T-helper 1 cell treated with Interleukin-12 subunit alpha and Interleukin-12 subunit beta and Interleukin-4 antibody, amounts not matched to agents 30 μg/mL and 1 μg/mL, for 36 hours (primary cell): ENCODE data around the gene SH3D19.

ENCODE experiments used
- H3K27ac Mint-ChIP-seq: one replicate; pipeline ENCODE4 v1.8.0; 2021; ENCODE audit warnings: mild to moderate bottlenecking, mixed read lengths
- H3K27me3 Mint-ChIP-seq: one replicate; pipeline ENCODE4 v1.8.0; 2021; ENCODE audit warnings: low read depth, mixed read lengths
- H3K36me3 Mint-ChIP-seq: one replicate; pipeline ENCODE4 v1.8.0; 2021; ENCODE audit warnings: low read depth, mixed read lengths
- H3K4me1 Mint-ChIP-seq: one replicate; pipeline ENCODE4 v1.8.0; 2021; ENCODE audit warnings: low read depth, mixed read lengths
- H3K4me3 Mint-ChIP-seq: one replicate; pipeline ENCODE4 v1.8.0; 2021; ENCODE audit warnings: mild to moderate bottlenecking, moderate library complexity, mixed read lengths
- H3K9me3 Mint-ChIP-seq: one replicate; pipeline ENCODE4 v1.8.0; 2021; ENCODE audit warnings: mixed read lengths

The SH3D19 gene

DNA sequence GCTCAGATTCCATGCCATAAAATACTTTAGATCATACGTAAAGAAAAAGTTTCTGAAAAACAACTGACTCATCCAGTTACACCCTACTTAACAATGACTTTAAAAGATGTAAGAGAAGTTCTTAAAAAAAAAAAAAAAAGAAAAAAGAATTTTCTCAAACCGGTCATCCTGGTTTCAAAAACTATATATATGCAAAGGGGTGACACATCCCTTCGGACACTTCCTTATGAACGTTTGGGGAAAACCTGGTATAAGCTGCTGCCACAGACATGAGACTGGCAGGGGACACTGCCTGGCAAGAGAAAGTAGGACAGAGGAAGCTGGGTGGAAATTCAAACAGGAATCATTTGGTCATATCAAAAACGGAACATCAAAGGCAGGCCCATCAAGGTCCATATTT, 129.6 kb downstream of the SH3D19 start:
- H3K9me3 Mint-ChIP-seq = peaks cover 6% of the 10 kb centered on the region

GRCh38 chr4:151193414-151193813, 132.0 kb downstream of the SH3D19 start:
- Mint-ChIP-seq H3K36me3 (no peaks in the 10 kb centered on the region), H3K9me3 (peaks cover 10% of the 10 kb centered on the region), H3K27ac (no peak overlapping the region), H3K4me3 (no peak overlapping the region), H3K27me3 (no peaks in the 10 kb centered on the region), H3K4me1 (no peaks in the 10 kb centered on the region)

More for the DNA sequence above, 129.6 kb downstream of the SH3D19 start:
- no peaks in the 10 kb centered on the region for H3K36me3 Mint-ChIP-seq
- H3K4me1 Mint-ChIP-seq = no peaks in the 10 kb centered on the region
- no peaks in the 10 kb centered on the region for H3K27me3 Mint-ChIP-seq
- H3K27ac Mint-ChIP-seq = no peak overlapping the region
- H3K4me3 Mint-ChIP-seq = no peak overlapping the region

DNA sequence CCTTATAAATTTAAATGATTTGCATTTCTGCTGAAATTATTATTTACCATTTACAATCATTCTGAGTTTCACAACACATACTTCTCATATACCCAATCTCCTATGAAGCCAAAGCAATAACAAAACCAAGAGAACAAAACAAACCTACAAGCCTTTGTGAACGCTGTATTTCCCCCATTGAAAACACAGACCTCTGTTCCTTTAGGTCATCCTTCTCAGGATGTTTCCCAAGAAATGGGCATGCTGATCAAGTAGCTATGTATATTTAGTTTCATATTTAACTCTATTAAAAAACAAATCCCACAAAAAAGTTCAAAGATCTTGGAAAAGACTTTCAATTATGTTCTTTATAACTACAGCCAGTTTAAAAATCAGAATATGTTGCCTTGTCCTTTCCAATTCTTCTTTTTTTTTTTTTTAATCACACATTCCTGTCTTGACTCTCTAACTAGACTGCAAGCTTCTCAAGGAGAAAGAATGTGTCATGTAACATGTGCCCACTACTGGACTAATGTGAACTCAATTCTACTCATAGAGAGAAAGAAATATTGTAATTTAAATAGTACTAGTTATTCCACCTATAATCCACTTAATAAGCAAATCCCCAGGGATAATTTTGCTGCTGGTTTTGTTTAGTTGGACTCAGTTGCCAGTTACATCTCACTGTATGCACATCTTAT, 132.7 kb downstream of the SH3D19 start:
- Mint-ChIP-seq H3K27me3 (no peaks in the 10 kb centered on the region), H3K4me1 (no peaks in the 10 kb centered on the region), H3K36me3 (no peaks in the 10 kb centered on the region), H3K9me3 (peaks cover 10% of the 10 kb centered on the region), H3K4me3 (no peak overlapping the region), H3K27ac (no peak overlapping the region)

GRCh38 chr4:151184523-151185458, 140.6 kb downstream of the SH3D19 start:
- H3K4me1 Mint-ChIP-seq = no peaks in the 10 kb centered on the region
- H3K9me3 Mint-ChIP-seq = peaks cover 4% of the 10 kb centered on the region

DNA sequence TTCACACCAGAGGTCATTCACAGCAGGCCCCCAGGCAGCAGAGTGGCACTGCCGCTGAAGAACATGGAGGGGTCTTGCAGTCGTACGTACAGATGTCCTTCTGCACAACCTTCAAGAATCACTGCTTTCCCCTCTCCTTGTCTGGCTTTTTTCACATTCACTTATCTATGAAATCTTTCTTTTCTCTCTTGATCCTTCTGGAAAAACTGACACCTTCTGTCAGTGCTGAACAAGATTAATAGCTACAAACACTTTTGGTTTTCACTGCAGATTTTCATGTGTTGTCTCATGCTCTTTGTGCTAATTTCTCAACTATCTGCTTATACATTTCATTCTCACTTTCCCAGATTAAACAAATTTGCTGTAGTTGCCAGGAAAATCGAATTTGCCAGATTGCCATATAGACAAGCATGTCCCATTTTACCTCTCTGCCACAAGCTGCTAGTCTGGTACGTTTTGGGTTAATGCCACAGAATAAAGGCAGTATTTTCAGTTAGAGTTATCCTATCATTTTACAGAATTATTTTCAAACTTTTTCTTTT, 142.9 kb downstream of the SH3D19 start:
- Mint-ChIP-seq H3K27me3 (peaks cover 4% of the 10 kb centered on the region), H3K4me1 (no peaks in the 10 kb centered on the region), H3K36me3 (no peaks in the 10 kb centered on the region), H3K9me3 (no peaks in the 10 kb centered on the region), H3K4me3 (no peak overlapping the region), H3K27ac (no peak overlapping the region)

More at GRCh38 chr4:151184523-151185458, 140.6 kb downstream of the SH3D19 start:
- H3K27me3 Mint-ChIP-seq = peaks cover 4% of the 10 kb centered on the region
- no peak overlapping the region for H3K27ac Mint-ChIP-seq
- no peaks in the 10 kb centered on the region for H3K36me3 Mint-ChIP-seq
- H3K4me3 Mint-ChIP-seq = no peak overlapping the region

GRCh38 chr4:151176685-151177084, 148.7 kb downstream of the SH3D19 start:
- no peaks in the 10 kb centered on the region for H3K4me1 Mint-ChIP-seq
- no peaks in the 10 kb centered on the region for H3K9me3 Mint-ChIP-seq
- H3K4me3 Mint-ChIP-seq = no peak overlapping the region
- H3K27ac Mint-ChIP-seq = no peak overlapping the region
- peaks cover 6% of the 10 kb centered on the region for H3K27me3 Mint-ChIP-seq
- no peaks in the 10 kb centered on the region for H3K36me3 Mint-ChIP-seq

DNA sequence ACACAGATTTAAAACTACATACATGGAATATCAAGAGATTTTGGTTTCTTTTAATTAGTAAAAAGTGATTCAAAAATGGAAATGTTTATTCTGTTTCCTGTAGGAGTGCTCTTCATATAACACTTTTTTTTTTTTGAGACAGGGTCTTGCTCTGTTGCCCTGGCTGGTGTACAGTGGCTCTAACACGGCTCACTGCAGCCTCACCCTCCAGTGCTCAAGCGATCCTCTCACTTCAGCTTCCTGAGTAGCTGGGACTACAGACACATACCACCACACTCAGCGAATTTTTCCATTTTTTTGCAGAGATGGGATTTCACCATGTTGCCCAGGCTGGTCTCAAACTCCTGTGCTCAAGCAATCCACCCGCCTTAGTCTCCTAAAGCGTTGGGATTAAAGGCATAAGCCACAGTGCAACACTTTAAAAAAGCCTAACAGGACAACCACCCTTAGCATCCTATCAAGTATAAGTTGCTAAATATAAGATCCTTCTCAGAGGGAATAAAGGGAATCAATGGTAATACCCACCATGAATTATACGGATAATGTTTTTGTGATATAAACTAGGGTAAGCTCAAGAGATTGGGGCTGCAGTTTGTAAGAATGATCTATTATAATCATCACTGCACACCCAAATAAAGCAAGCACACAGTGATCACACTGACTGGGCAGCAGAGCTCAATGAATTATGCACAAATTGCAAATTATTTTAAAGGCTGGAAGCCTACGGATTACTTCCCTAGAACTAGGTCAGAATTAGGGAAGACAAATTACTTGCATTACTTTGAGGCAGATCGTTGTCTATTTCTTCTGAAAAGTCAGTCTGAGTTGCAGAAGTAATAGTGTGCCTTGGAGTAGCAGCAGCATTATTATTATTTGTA, 149.4 kb downstream of the SH3D19 start:
- H3K27ac Mint-ChIP-seq = no peak overlapping the region
- H3K4me1 Mint-ChIP-seq = no peaks in the 10 kb centered on the region
- H3K9me3 Mint-ChIP-seq = no peaks in the 10 kb centered on the region
- H3K4me3 Mint-ChIP-seq = no peak overlapping the region
- no peaks in the 10 kb centered on the region for H3K36me3 Mint-ChIP-seq
- peaks cover 10% of the 10 kb centered on the region for H3K27me3 Mint-ChIP-seq

GRCh38 chr4:151175233-151175632, 150.2 kb downstream of the SH3D19 start:
- Mint-ChIP-seq H3K27me3 (peaks cover 10% of the 10 kb centered on the region), H3K36me3 (no peaks in the 10 kb centered on the region), H3K9me3 (no peaks in the 10 kb centered on the region), H3K4me3 (no peak overlapping the region), H3K27ac (no peak overlapping the region), H3K4me1 (no peaks in the 10 kb centered on the region)

- Mint-ChIP-seq H3K27ac (no peak overlapping the region), H3K4me3 (no peak overlapping the region), H3K36me3 (no peaks in the 10 kb centered on the region), H3K9me3 (no peaks in the 10 kb centered on the region), H3K27me3 (peaks cover 10% of the 10 kb centered on the region), H3K4me1 (no peaks in the 10 kb centered on the region)
Measured at GRCh38 chr4:151174784-151175183, 150.6 kb downstream of the SH3D19 start.

- no peak overlapping the region for H3K27ac Mint-ChIP-seq
- no peaks in the 10 kb centered on the region for H3K4me1 Mint-ChIP-seq
- no peak overlapping the region for H3K4me3 Mint-ChIP-seq
- H3K9me3 Mint-ChIP-seq = no peaks in the 10 kb centered on the region
- no peaks in the 10 kb centered on the region for H3K36me3 Mint-ChIP-seq
- H3K27me3 Mint-ChIP-seq = peaks cover 14% of the 10 kb centered on the region
Measured at GRCh38 chr4:151173871-151174270, 151.5 kb downstream of the SH3D19 start.

DNA sequence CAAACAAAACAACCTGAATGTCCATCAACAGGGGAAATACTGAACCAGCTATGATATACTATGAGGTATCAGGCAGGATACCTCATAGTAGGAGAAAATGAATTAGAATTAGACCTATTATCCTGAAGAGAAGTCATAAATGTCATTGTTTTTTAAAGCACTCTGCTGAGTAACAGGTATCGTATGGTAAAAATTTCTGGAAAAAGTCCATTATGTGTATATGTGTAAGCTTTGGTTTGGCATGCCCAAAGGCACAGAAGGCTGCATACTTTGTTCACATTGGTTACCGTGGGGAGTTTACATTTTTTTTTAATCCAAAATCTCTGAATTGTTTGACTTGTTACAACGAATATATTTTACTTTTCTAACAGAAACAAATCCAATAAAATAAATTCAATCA, 155.5 kb downstream of the SH3D19 start:
- H3K4me3 Mint-ChIP-seq = no peak overlapping the region
- H3K36me3 Mint-ChIP-seq = no peaks in the 10 kb centered on the region
- peaks cover 19% of the 10 kb centered on the region for H3K27me3 Mint-ChIP-seq
- H3K9me3 Mint-ChIP-seq = no peaks in the 10 kb centered on the region
- no peaks in the 10 kb centered on the region for H3K4me1 Mint-ChIP-seq
- H3K27ac Mint-ChIP-seq = no peak overlapping the region

GRCh38 chr4:151169223-151169622, 156.2 kb downstream of the SH3D19 start:
- Mint-ChIP-seq H3K4me3 (no peak overlapping the region), H3K36me3 (no peaks in the 10 kb centered on the region), H3K27ac (no peak overlapping the region), H3K27me3 (peaks cover 21% of the 10 kb centered on the region), H3K4me1 (no peaks in the 10 kb centered on the region), H3K9me3 (no peaks in the 10 kb centered on the region)

GRCh38 chr4:151167561-151167960, 157.8 kb downstream of the SH3D19 start:
- H3K4me3 Mint-ChIP-seq = no peak overlapping the region
- no peak overlapping the region for H3K27ac Mint-ChIP-seq
- no peaks in the 10 kb centered on the region for H3K36me3 Mint-ChIP-seq
- no peaks in the 10 kb centered on the region for H3K9me3 Mint-ChIP-seq
- H3K27me3 Mint-ChIP-seq = peaks cover 21% of the 10 kb centered on the region
- no peaks in the 10 kb centered on the region for H3K4me1 Mint-ChIP-seq

DNA sequence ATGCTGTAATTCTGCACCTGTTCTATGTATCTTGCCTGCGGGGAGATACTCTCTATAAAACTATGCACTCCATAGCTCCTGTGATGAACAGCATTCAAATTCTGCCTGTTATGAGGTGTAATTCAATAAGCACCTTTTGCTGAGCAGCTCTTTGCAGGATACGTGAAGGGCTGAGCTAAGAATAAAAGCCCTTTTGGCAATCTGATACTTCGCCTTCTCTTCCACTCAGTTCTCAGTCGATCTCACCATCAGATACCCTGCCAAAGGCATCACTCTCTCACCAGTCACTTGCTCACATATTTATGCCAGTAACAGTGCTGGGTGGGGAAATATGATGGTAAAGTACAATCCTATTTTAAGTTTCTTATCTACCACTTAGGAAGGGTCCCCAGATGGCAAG, 158.8 kb downstream of the SH3D19 start:
- no peak overlapping the region for H3K27ac Mint-ChIP-seq
- H3K36me3 Mint-ChIP-seq = no peaks in the 10 kb centered on the region
- H3K27me3 Mint-ChIP-seq = peaks cover 15% of the 10 kb centered on the region
- H3K9me3 Mint-ChIP-seq = no peaks in the 10 kb centered on the region
- no peaks in the 10 kb centered on the region for H3K4me1 Mint-ChIP-seq
- H3K4me3 Mint-ChIP-seq = no peak overlapping the region
